ENCODE results near the gene ATRN. TPM values are rescaled to one million over a fixed set of nuclear protein-coding genes. Genes with fewer than 3 reads are reported as not detected.

ATRN gene
- total RNA-seq, 2 experiments from 2014 or later = 0.09 to 4.5 TPM

DNA sequence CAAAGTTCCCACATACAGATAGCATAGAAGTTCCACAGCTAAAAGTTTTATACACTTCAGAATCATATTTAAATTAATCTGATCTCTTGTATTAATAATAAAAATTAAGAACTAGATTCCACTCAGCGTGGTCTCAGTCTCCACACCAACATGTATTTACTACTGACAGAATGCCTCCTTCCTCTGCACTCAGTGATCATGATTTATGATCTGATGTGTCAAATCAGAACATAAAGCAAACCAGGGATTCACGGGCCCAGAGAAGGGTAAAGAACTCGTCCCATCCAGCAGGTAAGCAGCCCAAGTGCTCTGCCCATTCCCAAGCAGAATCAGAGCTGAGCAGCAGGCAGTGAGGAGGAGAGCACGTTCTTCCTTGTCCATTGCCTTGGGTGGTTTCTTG is 14.2 kb upstream of the ATRN start:
- CTCF ChIA-PET (ENCODE audit: unreplicated experiment) = no interaction called here
- intact Hi-C loops (cut with micrococcal nuclease; ENCODE audit: unreplicated experiment) = no loop called here

DNA sequence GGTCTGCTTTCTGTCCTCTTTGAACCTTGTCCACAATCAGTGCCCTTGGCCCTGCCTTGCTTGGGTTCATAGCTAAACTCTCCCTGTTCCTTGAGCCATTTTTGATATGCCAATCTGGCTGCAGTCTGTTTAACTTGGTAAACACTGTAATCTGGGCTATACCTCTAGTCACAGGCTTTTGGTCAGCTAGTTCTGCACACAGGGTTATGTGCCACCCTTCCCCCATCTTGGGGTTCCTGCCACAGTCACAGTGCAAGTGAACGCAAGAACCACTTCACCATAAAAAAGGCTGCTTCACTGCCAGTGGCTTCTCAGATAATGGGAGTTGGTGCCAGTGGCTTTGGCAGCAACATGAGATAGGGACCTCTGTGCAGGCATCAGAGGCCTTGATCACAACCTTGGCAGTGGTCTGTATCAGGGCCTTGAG is 10.9 kb upstream of the ATRN start:
- CTCF ChIA-PET (ENCODE audit: unreplicated experiment) = no interaction called here
- Histone ChIP-seq H3K36me3 (ENCODE audit: insufficient read depth, low read length) (no peaks in the 10 kb centered on the region), H3K4me1 (ENCODE audit: insufficient read depth, low read length, poor library complexity, severe bottlenecking) (no peaks in the 10 kb centered on the region), H3K9me2 (ENCODE audit: insufficient read depth, low read length) (no peaks in the 10 kb centered on the region), H3K4me2 (ENCODE audit: low read length) (no peak overlapping the region), H4K20me1 (ENCODE audit: insufficient read depth, low read length) (no peaks in the 10 kb centered on the region), H2AFZ (ENCODE audit: low read length) (no peak overlapping the region), H3K79me2 (ENCODE audit: insufficient read depth, low read depth, low read length) (no peaks in the 10 kb centered on the region), H3K9me3 (ENCODE audit: low read length) (no peaks in the 10 kb centered on the region), H3K4me3 (ENCODE audit: low read depth, low read length, poor library complexity, severe bottlenecking) (no peak overlapping the region), H3K27ac (ENCODE audit: low read depth, low read length, poor library complexity, severe bottlenecking) (no peak overlapping the region)
- intact Hi-C loops (cut with micrococcal nuclease; ENCODE audit: unreplicated experiment) = no loop called here
- TF ChIP-seq, protein P1, sequence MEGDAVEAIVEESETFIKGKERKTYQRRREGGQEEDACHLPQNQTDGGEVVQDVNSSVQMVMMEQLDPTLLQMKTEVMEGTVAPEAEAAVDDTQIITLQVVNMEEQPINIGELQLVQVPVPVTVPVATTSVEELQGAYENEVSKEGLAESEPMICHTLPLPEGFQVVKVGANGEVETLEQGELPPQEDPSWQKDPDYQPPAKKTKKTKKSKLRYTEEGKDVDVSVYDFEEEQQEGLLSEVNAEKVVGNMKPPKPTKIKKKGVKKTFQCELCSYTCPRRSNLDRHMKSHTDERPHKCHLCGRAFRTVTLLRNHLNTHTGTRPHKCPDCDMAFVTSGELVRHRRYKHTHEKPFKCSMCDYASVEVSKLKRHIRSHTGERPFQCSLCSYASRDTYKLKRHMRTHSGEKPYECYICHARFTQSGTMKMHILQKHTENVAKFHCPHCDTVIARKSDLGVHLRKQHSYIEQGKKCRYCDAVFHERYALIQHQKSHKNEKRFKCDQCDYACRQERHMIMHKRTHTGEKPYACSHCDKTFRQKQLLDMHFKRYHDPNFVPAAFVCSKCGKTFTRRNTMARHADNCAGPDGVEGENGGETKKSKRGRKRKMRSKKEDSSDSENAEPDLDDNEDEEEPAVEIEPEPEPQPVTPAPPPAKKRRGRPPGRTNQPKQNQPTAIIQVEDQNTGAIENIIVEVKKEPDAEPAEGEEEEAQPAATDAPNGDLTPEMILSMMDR (conservative IDR thresholded peaks at IDR 0.05; ENCODE audit: low read length) = no peak
- TF ChIP-seq EZH2phosphoT487 (IDR thresholded peaks at IDR 0.05; ENCODE audit: borderline replicate concordance, low read depth, low read length) = no peak
- DNase-seq (ENCODE audit: low spot score) = no peak
- no TSS peak for BruUV-seq (replicated peaks)
- POLR2A ChIA-PET = no interaction called here

More for the DNA sequence above, 14.2 kb upstream of the ATRN start:
- H3K9me2 ChIP-seq (ENCODE audit: insufficient read depth, low read length) = no peaks in the 10 kb centered on the region
- no peaks in the 10 kb centered on the region for H3K9me3 ChIP-seq (ENCODE audit: low read length)
- H3K4me1 ChIP-seq (ENCODE audit: insufficient read depth, low read length, poor library complexity, severe bottlenecking) = no peaks in the 10 kb centered on the region
- H4K20me1 ChIP-seq (ENCODE audit: insufficient read depth, low read length) = no peaks in the 10 kb centered on the region
- H3K36me3 ChIP-seq (ENCODE audit: insufficient read depth, low read length) = no peaks in the 10 kb centered on the region
- TF ChIP-seq, protein P1 (conservative IDR thresholded peaks at IDR 0.05; ENCODE audit: low read length) = no peak
- TF ChIP-seq EZH2phosphoT487 (IDR thresholded peaks at IDR 0.05; ENCODE audit: borderline replicate concordance, low read depth, low read length) = no peak
- H3K27ac ChIP-seq (ENCODE audit: low read depth, low read length, poor library complexity, severe bottlenecking) = no peak overlapping the region
- H2AFZ ChIP-seq (ENCODE audit: low read length) = no peak overlapping the region
- no peak overlapping the region for H3K4me3 ChIP-seq (ENCODE audit: low read depth, low read length, poor library complexity, severe bottlenecking)
- BruUV-seq (replicated peaks) = no TSS peak
- DNase-seq (ENCODE audit: low spot score) = no peak
- no peaks in the 10 kb centered on the region for H3K79me2 ChIP-seq (ENCODE audit: insufficient read depth, low read depth, low read length)
- H3K4me2 ChIP-seq (ENCODE audit: low read length) = no peak overlapping the region
- POLR2A ChIA-PET = interaction anchor here (0.6 kb wide), 1 partner anchor 768 kb away, joined by 3 read pairs; no protein-coding TSS in a partner anchor

DNA sequence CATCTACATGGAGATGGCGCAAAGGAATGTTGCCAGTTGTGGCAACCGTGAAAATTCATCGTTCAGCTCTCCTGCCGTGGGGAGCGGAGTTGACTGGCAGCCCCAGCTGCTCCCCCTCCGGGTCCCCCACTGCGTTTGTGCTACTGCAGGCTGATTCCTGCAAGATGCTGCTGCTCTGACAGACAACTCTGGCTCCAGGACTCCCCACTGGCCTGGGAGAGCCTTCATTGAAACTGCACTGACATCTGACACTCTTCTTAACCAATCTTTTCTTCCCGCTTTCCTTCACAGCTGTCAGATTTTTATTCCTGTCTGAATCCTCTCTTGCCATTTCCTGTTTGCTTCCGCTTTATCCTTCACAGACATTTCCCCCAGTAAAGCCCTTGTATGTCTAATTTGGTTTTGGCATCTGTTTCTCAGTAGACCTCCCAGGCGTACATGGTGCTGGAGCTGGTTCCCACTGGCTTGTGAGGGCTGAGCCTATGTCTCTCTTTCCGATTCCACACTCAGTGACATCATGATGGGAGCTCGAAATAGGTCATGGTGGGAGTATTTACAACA is 9.5 kb upstream of the ATRN start:
- no peaks in the 10 kb centered on the region for H3K79me2 ChIP-seq (ENCODE audit: insufficient read depth, low read depth, low read length)
- H3K9me2 ChIP-seq (ENCODE audit: insufficient read depth, low read length) = no peaks in the 10 kb centered on the region
- no TSS peak for BruUV-seq (replicated peaks)
- H3K4me1 ChIP-seq (ENCODE audit: insufficient read depth, low read length, poor library complexity, severe bottlenecking) = no peaks in the 10 kb centered on the region
- H3K27ac ChIP-seq (ENCODE audit: low read depth, low read length, poor library complexity, severe bottlenecking) = no peak overlapping the region
- intact Hi-C loops (cut with micrococcal nuclease; ENCODE audit: unreplicated experiment) = no loop called here
- no peak overlapping the region for H3K4me2 ChIP-seq (ENCODE audit: low read length)
- H3K36me3 ChIP-seq (ENCODE audit: insufficient read depth, low read length) = no peaks in the 10 kb centered on the region
- POLR2A ChIA-PET = interaction anchor here (0.6 to 0.8 kb wide), 3 partner anchors 26 to 876 kb away, joined by 3 read pairs; no protein-coding TSS in a partner anchor
- no peak for DNase-seq (ENCODE audit: low spot score)
- TF ChIP-seq, protein P1 (conservative IDR thresholded peaks at IDR 0.05; ENCODE audit: low read length) = no peak
- no peak for TF ChIP-seq EZH2phosphoT487 (IDR thresholded peaks at IDR 0.05; ENCODE audit: borderline replicate concordance, low read depth, low read length)
- H3K4me3 ChIP-seq (ENCODE audit: low read depth, low read length, poor library complexity, severe bottlenecking) = no peak overlapping the region
- no peak overlapping the region for H2AFZ ChIP-seq (ENCODE audit: low read length)
- H3K9me3 ChIP-seq (ENCODE audit: low read length) = no peaks in the 10 kb centered on the region
- H4K20me1 ChIP-seq (ENCODE audit: insufficient read depth, low read length) = no peaks in the 10 kb centered on the region
- CTCF ChIA-PET (ENCODE audit: unreplicated experiment) = no interaction called here

Data from OCI-LY7 (cell line).